Measurements from ENCODE around the gene ZNF664. TPM values are rescaled to one million over a fixed set of nuclear protein-coding genes. Genes with fewer than 3 reads are reported as not detected.

Gene ZNF664
- total RNA-seq (2014; rRNA removed; shearing (Covaris generic); ENCODE audit: low replicate concordance), result 34.2 and 37.9 TPM in 2 replicates

GRCh38 chr12:123972457-123973401 is at the start of gene ZNF664, which contains the start of gene CCDC92:
Gene ZNF664, plus strand, starts transcription at chr12:123973215. Its CDS starts 38,930 bp downstream, at chr12:124012145.
Gene CCDC92, minus strand, starts transcription at chr12:123972831. Its CDS starts 28,526 bp downstream, at chr12:123944305.
- no peaks in the 10 kb centered on the region for H3K27me3 ChIP-seq
- H3K36me3 ChIP-seq, result peaks cover 16% of the 10 kb centered on the region
- DNase-seq, result peak; percentile 92
- H3K9me3 ChIP-seq, result no peaks in the 10 kb centered on the region
- peak within 1 kb of the TSS; percentile 67 for H3K4me3 ChIP-seq

GRCh38 chr12:123923927-123924326 is 49.1 kb upstream of the ZNF664 start:
- Histone ChIP-seq H3K4me3 (no peak overlapping the region), H3K27me3 (no peaks in the 10 kb centered on the region), H3K9me3 (no peaks in the 10 kb centered on the region), H3K36me3 (no peaks in the 10 kb centered on the region)
- no peak for DNase-seq

- H3K36me3 ChIP-seq, result no peaks in the 10 kb centered on the region
- no peaks in the 10 kb centered on the region for H3K27me3 ChIP-seq
- no peaks in the 10 kb centered on the region for H3K9me3 ChIP-seq
- DNase-seq, result no peak
- H3K4me3 ChIP-seq, result no peak overlapping the region
Observed at GRCh38 chr12:123924539-123924938, 48.5 kb upstream of the ZNF664 start.

- H3K36me3 ChIP-seq, result no peaks in the 10 kb centered on the region
- no peaks in the 10 kb centered on the region for H3K9me3 ChIP-seq
- no peaks in the 10 kb centered on the region for H3K27me3 ChIP-seq
- no peak for DNase-seq
- no peak overlapping the region for H3K4me3 ChIP-seq
Observed at GRCh38 chr12:123928274-123928865, 44.6 kb upstream of the ZNF664 start.

GRCh38 chr12:123928897-123929296 is 44.1 kb upstream of the ZNF664 start:
- Histone ChIP-seq H3K4me3 (no peak overlapping the region), H3K27me3 (no peaks in the 10 kb centered on the region), H3K36me3 (no peaks in the 10 kb centered on the region), H3K9me3 (no peaks in the 10 kb centered on the region)
- no peak for DNase-seq

GRCh38 chr12:123929946-123930583 is 43.0 kb upstream of the ZNF664 start:
- H3K27me3 ChIP-seq, result no peaks in the 10 kb centered on the region
- no peak for DNase-seq
- H3K4me3 ChIP-seq, result no peak overlapping the region
- no peaks in the 10 kb centered on the region for H3K9me3 ChIP-seq
- no peaks in the 10 kb centered on the region for H3K36me3 ChIP-seq

- Histone ChIP-seq H3K4me3 (no peak overlapping the region), H3K9me3 (no peaks in the 10 kb centered on the region), H3K36me3 (no peaks in the 10 kb centered on the region), H3K27me3 (no peaks in the 10 kb centered on the region)
- no peak for DNase-seq
Observed at GRCh38 chr12:123931686-123932321, 41.2 kb upstream of the ZNF664 start.

GRCh38 chr12:123933214-123933613 is 39.8 kb upstream of the ZNF664 start:
- no peaks in the 10 kb centered on the region for H3K36me3 ChIP-seq
- DNase-seq, result no peak
- H3K9me3 ChIP-seq, result no peaks in the 10 kb centered on the region
- H3K27me3 ChIP-seq, result no peaks in the 10 kb centered on the region
- H3K4me3 ChIP-seq, result no peak overlapping the region

GRCh38 chr12:123934016-123934620 is 38.9 kb upstream of the ZNF664 start:
- Histone ChIP-seq H3K36me3 (no peaks in the 10 kb centered on the region), H3K4me3 (no peak overlapping the region), H3K9me3 (no peaks in the 10 kb centered on the region), H3K27me3 (no peaks in the 10 kb centered on the region)
- DNase-seq, result no peak

GRCh38 chr12:123934829-123935228 is 38.2 kb upstream of the ZNF664 start:
- H3K36me3 ChIP-seq, result no peaks in the 10 kb centered on the region
- DNase-seq, result no peak
- H3K4me3 ChIP-seq, result no peak overlapping the region
- no peaks in the 10 kb centered on the region for H3K27me3 ChIP-seq
- H3K9me3 ChIP-seq, result no peaks in the 10 kb centered on the region

GRCh38 chr12:123935956-123936355 is 37.1 kb upstream of the ZNF664 start:
- no peak for DNase-seq
- H3K27me3 ChIP-seq, result no peaks in the 10 kb centered on the region
- no peaks in the 10 kb centered on the region for H3K9me3 ChIP-seq
- H3K4me3 ChIP-seq, result no peak overlapping the region
- H3K36me3 ChIP-seq, result peaks cover 2% of the 10 kb centered on the region

GRCh38 chr12:123936471-123936870 is 36.5 kb upstream of the ZNF664 start:
- no peaks in the 10 kb centered on the region; the same call in 1 of the 2 replicates for H3K9me3 ChIP-seq
- peaks cover 7% of the 10 kb centered on the region for H3K36me3 ChIP-seq
- H3K4me3 ChIP-seq, result no peak overlapping the region
- no peaks in the 10 kb centered on the region for H3K27me3 ChIP-seq
- DNase-seq, result no peak

- no peak overlapping the region for H3K4me3 ChIP-seq
- H3K9me3 ChIP-seq, result no peaks in the 10 kb centered on the region; the same call in 1 of the 2 replicates
- peaks cover 13% of the 10 kb centered on the region for H3K36me3 ChIP-seq
- no peak for DNase-seq
- no peaks in the 10 kb centered on the region for H3K27me3 ChIP-seq
Observed at GRCh38 chr12:123936956-123937706, 35.9 kb upstream of the ZNF664 start.

- peaks cover 13% of the 10 kb centered on the region for H3K36me3 ChIP-seq
- no peaks in the 10 kb centered on the region; the same call in 1 of the 2 replicates for H3K9me3 ChIP-seq
- no peaks in the 10 kb centered on the region for H3K27me3 ChIP-seq
- no peak for DNase-seq
- H3K4me3 ChIP-seq, result no peak overlapping the region
Observed at GRCh38 chr12:123937707-123938591, 35.1 kb upstream of the ZNF664 start.

All from MG63 (cell line).